ENCODE data around the gene KRTAP20-3.

GRCh38 chr21:30672985-30673650 lies 30.5 kb downstream of the KRTAP20-3 start:
- no peak for TF ChIP-seq POLR2A (IDR thresholded peaks at IDR 0.05)
- TF ChIP-seq CTCF (IDR thresholded peaks at IDR 0.05) = no peak
